PFSK-1 (cell line): ENCODE data around the gene RPL10.

ENCODE experiments used
- FOXP2 ChIP-seq: optimal IDR thresholded peaks from 2 replicates; pipeline ENCODE3; 2011; ENCODE audit warnings: borderline replicate concordance, control low read depth, inconsistent platforms; ENCODE audit not compliant: insufficient read depth; ENCODE audit errors: extremely low read length, extremely low read depth
- POLR2AphosphoS5 ChIP-seq: IDR thresholded peaks from 2 replicates; pipeline ENCODE4 v1.6.1; 2012; ENCODE audit warnings: low read depth, mild to moderate bottlenecking, control low read depth, low read length, moderate library complexity
- REST ChIP-seq, 2 experiments: IDR thresholded peaks; 2 replicates each; pipeline versions ENCODE4 v1.6.1 to v1.8.0; 2011 to 2012; ENCODE audit warnings: low read depth in 2 of 2, low read length in 2 of 2, control low read depth in 1 of 2, inconsistent platforms in 1 of 2, mild to moderate bottlenecking in 1 of 2, moderate library complexity in 1 of 2; ENCODE audit not compliant: insufficient read depth in 1 of 2
- SIN3A ChIP-seq: IDR thresholded peaks from 2 replicates; pipeline ENCODE4 v1.6.1; 2012; ENCODE audit warnings: mild to moderate bottlenecking, low read length, moderate library complexity, borderline replicate concordance; ENCODE audit not compliant: insufficient read depth
- TAF1 ChIP-seq: IDR thresholded peaks from 2 replicates; pipeline ENCODE4 v1.6.1; 2012; ENCODE audit warnings: low read length, control low read depth, borderline replicate concordance; ENCODE audit not compliant: insufficient read depth

RPL10 gene

GRCh38 chrX:154433605-154434004 is 35.4 kb downstream of the RPL10 start:
- TF ChIP-seq SIN3A = no peak
- no peak for TF ChIP-seq REST (IDR thresholded peaks at IDR 0.05; ENCODE audit: insufficient read depth in 1 of 2, low read depth in 2 of 2, low read length in 2 of 2)
- no peak for TF ChIP-seq FOXP2
- TF ChIP-seq POLR2AphosphoS5 = no peak
- no peak for TF ChIP-seq TAF1

GRCh38 chrX:154434394-154435168 is 36.4 kb downstream of the RPL10 start:
- TF ChIP-seq REST (IDR thresholded peaks at IDR 0.05; ENCODE audit: insufficient read depth in 1 of 2, low read depth in 2 of 2, low read length in 2 of 2) (no peak), FOXP2 (no peak), TAF1 (no peak), POLR2AphosphoS5 (no peak), SIN3A (no peak)

GRCh38 chrX:154435171-154435733 is 37.1 kb downstream of the RPL10 start:
- TF ChIP-seq SIN3A = no peak
- no peak for TF ChIP-seq POLR2AphosphoS5
- TF ChIP-seq REST (IDR thresholded peaks at IDR 0.05; ENCODE audit: insufficient read depth in 1 of 2, low read depth in 2 of 2, low read length in 2 of 2) = no peak
- no peak for TF ChIP-seq FOXP2
- no peak for TF ChIP-seq TAF1

GRCh38 chrX:154436374-154436982 is 38.3 kb downstream of the RPL10 start:
- TF ChIP-seq POLR2AphosphoS5 = 0 out of 2 replicates have a peak, but pooled peaks have one; percentile 1
- TF ChIP-seq TAF1 = no peak

- no peak for TF ChIP-seq SIN3A
- peak; percentile 61; the same call in 1 of the 2 replicates for TF ChIP-seq TAF1
Measured at GRCh38 chrX:154436983-154437752, 39.0 kb downstream of the RPL10 start, which contains the start of gene GDI1. GDI1 (plus strand) TSS chrX:154437154; CDS start chrX:154437255, 101 bp downstream.
